NCI-H1694 (cell line): ENCODE data around the gene GMPPA.

Source experiments
- DNase-seq: peaks from one replicate; lab custom pipeline; 2025; lab: John Stamatoyannopoulos, UW

GMPPA gene

GRCh38 chr2:219486380-219486959 lies 12.2 kb upstream of the GMPPA start:
- no peak for DNase-seq

- no peak for DNase-seq
Observed at GRCh38 chr2:219488149-219488843, 10.4 kb upstream of the GMPPA start.

GRCh38 chr2:219488844-219489194 lies 9.9 kb upstream of the GMPPA start:
- DNase-seq = no peak

GRCh38 chr2:219489315-219489714 lies 9.4 kb upstream of the GMPPA start:
- DNase-seq = no peak

- no peak for DNase-seq
Observed at GRCh38 chr2:219490186-219490585, 8.5 kb upstream of the GMPPA start.

GRCh38 chr2:219490600-219491130 lies 8.0 kb upstream of the GMPPA start:
- no peak for DNase-seq

GRCh38 chr2:219491278-219491963 lies 7.3 kb upstream of the GMPPA start:
- no peak for DNase-seq

GRCh38 chr2:219492575-219492974 lies 6.1 kb upstream of the GMPPA start:
- DNase-seq = no peak

GRCh38 chr2:219493086-219493485 lies 5.6 kb upstream of the GMPPA start:
- DNase-seq = no peak

- no peak for DNase-seq
Observed at GRCh38 chr2:219494952-219495530, 3.6 kb upstream of the GMPPA start.

- peak; percentile 91 for DNase-seq
Observed at GRCh38 chr2:219495531-219496122, 3.1 kb upstream of the GMPPA start.

GRCh38 chr2:219496247-219496824 lies 2.4 kb upstream of the GMPPA start:
- no peak for DNase-seq

- no peak for DNase-seq
Observed at GRCh38 chr2:219496825-219497494, 1.7 kb upstream of the GMPPA start.

- DNase-seq = no peak
Observed at GRCh38 chr2:219497495-219498279, 1.0 kb upstream of the GMPPA start.

GRCh38 chr2:219499058-219499307 lies 292 bp downstream of the GMPPA start:
- DNase-seq = no peak

- no peak for DNase-seq
Observed at GRCh38 chr2:219499555-219499954, 864 bp downstream of the GMPPA start.

GRCh38 chr2:219500135-219500534 lies 1.4 kb downstream of the GMPPA start:
- no peak for DNase-seq

GRCh38 chr2:219501849-219502248 lies 3.2 kb downstream of the GMPPA start:
- DNase-seq = no peak

GRCh38 chr2:219502618-219503017 lies 3.9 kb downstream of the GMPPA start:
- no peak for DNase-seq

- DNase-seq = no peak
Observed at GRCh38 chr2:219505585-219505984, 6.9 kb downstream of the GMPPA start.
